Measurements from ENCODE around the gene ZC3H12A. TPM values are rescaled to one million over a fixed set of nuclear protein-coding genes. Genes with fewer than 3 reads are reported as not detected.

ZC3H12A gene
- total RNA-seq, 1 experiment from 2014 or later: 9.4 TPM

DNA sequence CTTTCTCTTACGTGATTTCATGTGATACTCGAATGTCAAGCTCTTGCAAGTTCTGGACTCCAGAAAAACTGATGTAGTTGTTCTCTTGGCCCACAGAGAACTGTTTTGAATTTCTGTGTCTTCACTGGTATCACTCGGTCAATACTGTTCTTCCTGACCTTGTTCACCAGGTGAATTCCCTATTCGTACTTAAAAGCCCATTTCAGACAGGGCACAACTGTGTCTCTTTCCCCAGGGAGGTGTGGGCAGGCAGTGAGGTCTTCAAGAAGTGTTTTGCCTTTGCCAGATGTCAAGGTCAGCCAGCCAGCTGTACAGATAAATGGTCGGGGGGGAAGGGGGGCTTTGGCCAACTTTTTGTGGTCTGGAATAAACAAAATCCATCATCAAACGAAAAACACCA lies 27.5 kb upstream of the ZC3H12A start:
- no TSS peak for BruUV-seq (replicated peaks)
- DNase-seq (ENCODE audit: low read depth, low spot score) (no peak), ATAC-seq (no peak)
- H3K4me1 ChIP-seq (ENCODE audit: control insufficient read depth, insufficient read depth, low read length): no peaks in the 10 kb centered on the region
- no peak overlapping the region for H3K27ac ChIP-seq (ENCODE audit: low read length)
- TF ChIP-seq TCF7L2 (IDR thresholded peaks at IDR 0.05; ENCODE audit: low read depth, low read length) (no peak), SIN3A (IDR thresholded peaks at IDR 0.05; ENCODE audit: borderline replicate concordance, insufficient read depth, low read depth, low read length) (no peak), POLR2AphosphoS5 (IDR thresholded peaks at IDR 0.05; ENCODE audit: low read depth, low read length) (no peak)
- TF ChIP-seq, protein P1, sequence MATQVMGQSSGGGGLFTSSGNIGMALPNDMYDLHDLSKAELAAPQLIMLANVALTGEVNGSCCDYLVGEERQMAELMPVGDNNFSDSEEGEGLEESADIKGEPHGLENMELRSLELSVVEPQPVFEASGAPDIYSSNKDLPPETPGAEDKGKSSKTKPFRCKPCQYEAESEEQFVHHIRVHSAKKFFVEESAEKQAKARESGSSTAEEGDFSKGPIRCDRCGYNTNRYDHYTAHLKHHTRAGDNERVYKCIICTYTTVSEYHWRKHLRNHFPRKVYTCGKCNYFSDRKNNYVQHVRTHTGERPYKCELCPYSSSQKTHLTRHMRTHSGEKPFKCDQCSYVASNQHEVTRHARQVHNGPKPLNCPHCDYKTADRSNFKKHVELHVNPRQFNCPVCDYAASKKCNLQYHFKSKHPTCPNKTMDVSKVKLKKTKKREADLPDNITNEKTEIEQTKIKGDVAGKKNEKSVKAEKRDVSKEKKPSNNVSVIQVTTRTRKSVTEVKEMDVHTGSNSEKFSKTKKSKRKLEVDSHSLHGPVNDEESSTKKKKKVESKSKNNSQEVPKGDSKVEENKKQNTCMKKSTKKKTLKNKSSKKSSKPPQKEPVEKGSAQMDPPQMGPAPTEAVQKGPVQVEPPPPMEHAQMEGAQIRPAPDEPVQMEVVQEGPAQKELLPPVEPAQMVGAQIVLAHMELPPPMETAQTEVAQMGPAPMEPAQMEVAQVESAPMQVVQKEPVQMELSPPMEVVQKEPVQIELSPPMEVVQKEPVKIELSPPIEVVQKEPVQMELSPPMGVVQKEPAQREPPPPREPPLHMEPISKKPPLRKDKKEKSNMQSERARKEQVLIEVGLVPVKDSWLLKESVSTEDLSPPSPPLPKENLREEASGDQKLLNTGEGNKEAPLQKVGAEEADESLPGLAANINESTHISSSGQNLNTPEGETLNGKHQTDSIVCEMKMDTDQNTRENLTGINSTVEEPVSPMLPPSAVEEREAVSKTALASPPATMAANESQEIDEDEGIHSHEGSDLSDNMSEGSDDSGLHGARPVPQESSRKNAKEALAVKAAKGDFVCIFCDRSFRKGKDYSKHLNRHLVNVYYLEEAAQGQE (IDR thresholded peaks at IDR 0.05; ENCODE audit: insufficient read depth in 1 of 2, low read depth in 2 of 2, low read length in 1 of 2): no peak
- TF ChIP-seq, protein P2, sequence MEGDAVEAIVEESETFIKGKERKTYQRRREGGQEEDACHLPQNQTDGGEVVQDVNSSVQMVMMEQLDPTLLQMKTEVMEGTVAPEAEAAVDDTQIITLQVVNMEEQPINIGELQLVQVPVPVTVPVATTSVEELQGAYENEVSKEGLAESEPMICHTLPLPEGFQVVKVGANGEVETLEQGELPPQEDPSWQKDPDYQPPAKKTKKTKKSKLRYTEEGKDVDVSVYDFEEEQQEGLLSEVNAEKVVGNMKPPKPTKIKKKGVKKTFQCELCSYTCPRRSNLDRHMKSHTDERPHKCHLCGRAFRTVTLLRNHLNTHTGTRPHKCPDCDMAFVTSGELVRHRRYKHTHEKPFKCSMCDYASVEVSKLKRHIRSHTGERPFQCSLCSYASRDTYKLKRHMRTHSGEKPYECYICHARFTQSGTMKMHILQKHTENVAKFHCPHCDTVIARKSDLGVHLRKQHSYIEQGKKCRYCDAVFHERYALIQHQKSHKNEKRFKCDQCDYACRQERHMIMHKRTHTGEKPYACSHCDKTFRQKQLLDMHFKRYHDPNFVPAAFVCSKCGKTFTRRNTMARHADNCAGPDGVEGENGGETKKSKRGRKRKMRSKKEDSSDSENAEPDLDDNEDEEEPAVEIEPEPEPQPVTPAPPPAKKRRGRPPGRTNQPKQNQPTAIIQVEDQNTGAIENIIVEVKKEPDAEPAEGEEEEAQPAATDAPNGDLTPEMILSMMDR (IDR thresholded peaks at IDR 0.05): no peak
- H3K27me3 ChIP-seq (ENCODE audit: control insufficient read depth, insufficient read depth, low read length): peaks cover 2% of the 10 kb centered on the region; the same call in 1 of the 2 replicates
- H3K9me3 ChIP-seq (ENCODE audit: control insufficient read depth, insufficient read depth, low read depth, low read length): no peaks in the 10 kb centered on the region
- ChIA-PET POLR2A (no interaction called here), CTCF (no interaction called here)
- in situ Hi-C loops (cut with HindIII; ENCODE audit: low pct_unique_long_range_greater_than_20kb, low sequenced_read_pairs) (no loop called here), intact Hi-C loops (cut with micrococcal nuclease; ENCODE audit: unreplicated experiment) (no loop called here)
- no peak overlapping the region for H3K4me3 ChIP-seq (ENCODE audit: low read depth in 2 of 2, low read length in 2 of 2)
- no peaks in the 10 kb centered on the region for H3K36me3 ChIP-seq (ENCODE audit: control insufficient read depth, insufficient read depth, low read length)

DNA sequence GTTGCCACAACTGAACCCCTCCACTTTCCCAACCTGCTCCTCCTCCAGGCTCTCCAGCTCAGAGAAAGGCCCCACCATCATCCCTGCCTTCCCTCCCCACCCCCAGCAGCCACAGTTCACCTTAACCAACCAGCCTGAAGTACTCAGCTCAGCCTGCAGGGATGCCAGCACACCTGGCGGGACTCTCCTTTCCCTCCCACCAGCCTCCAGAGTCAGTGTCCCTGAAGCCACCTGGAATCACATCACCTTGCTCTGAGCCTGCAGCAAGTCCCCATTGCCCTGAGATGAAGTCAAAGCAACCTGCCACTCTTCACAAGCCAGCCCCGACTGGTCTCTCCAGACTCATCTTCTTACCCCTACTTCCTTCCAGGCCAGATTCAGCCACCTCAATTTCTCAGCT lies 26.2 kb upstream of the ZC3H12A start:
- H3K36me3 ChIP-seq (ENCODE audit: control insufficient read depth, insufficient read depth, low read length): no peaks in the 10 kb centered on the region
- POLR2A ChIA-PET: no interaction called here

More for the DNA sequence above, 26.2 kb upstream of the ZC3H12A start:
- Histone ChIP-seq H3K4me1 (ENCODE audit: control insufficient read depth, insufficient read depth, low read length) (no peaks in the 10 kb centered on the region), H3K27ac (ENCODE audit: low read length) (no peak overlapping the region), H3K27me3 (ENCODE audit: control insufficient read depth, insufficient read depth, low read length) (no peaks in the 10 kb centered on the region; the same call in 1 of the 2 replicates), H3K4me3 (ENCODE audit: low read depth in 2 of 2, low read length in 2 of 2) (no peak overlapping the region), H3K9me3 (ENCODE audit: control insufficient read depth, insufficient read depth, low read depth, low read length) (no peaks in the 10 kb centered on the region)
- CTCF ChIA-PET: no interaction called here
- TF ChIP-seq TCF7L2 (IDR thresholded peaks at IDR 0.05; ENCODE audit: low read depth, low read length) (no peak), POLR2AphosphoS5 (IDR thresholded peaks at IDR 0.05; ENCODE audit: low read depth, low read length) (no peak), SIN3A (IDR thresholded peaks at IDR 0.05; ENCODE audit: borderline replicate concordance, insufficient read depth, low read depth, low read length) (no peak)
- TF ChIP-seq, protein P2 (IDR thresholded peaks at IDR 0.05): no peak
- TF ChIP-seq, protein P1 (IDR thresholded peaks at IDR 0.05; ENCODE audit: insufficient read depth in 1 of 2, low read depth in 2 of 2, low read length in 1 of 2): no peak
- ATAC-seq (no peak; the same call in 1 of the 2 replicates), DNase-seq (ENCODE audit: low read depth, low spot score) (no peak)
- in situ Hi-C loops (cut with HindIII; ENCODE audit: low pct_unique_long_range_greater_than_20kb, low sequenced_read_pairs) (no loop called here), intact Hi-C loops (cut with micrococcal nuclease; ENCODE audit: unreplicated experiment) (no loop called here)
- no TSS peak for BruUV-seq (replicated peaks)

Measured in Panc1 (cell line).